ENCODE data around the gene IL17RE. TPM values are rescaled to one million over a fixed set of nuclear protein-coding genes. Genes with fewer than 3 reads are reported as not detected.

IL17RE gene
- total and polyA plus RNA-seq, 2 of the 13 experiments (the other 11 are each of a cell fraction or from before 2014, with no cell fraction given): 14.5 to 24.1 TPM

- TF ChIP-seq DMTF1 (CRISPR knock-in tag; IDR thresholded peaks at IDR 0.05) (no peak), FOXP4 (CRISPR knock-in tag; IDR thresholded peaks at IDR 0.05) (0 out of 2 replicates have a peak, but pooled peaks have one; percentile 32), MED8 (CRISPR knock-in tag; IDR thresholded peaks at IDR 0.05; ENCODE audit: insufficient replicate concordance) (no peak), RFXAP (CRISPR knock-in tag; IDR thresholded peaks at IDR 0.05; ENCODE audit: borderline replicate concordance) (no peak), GATAD1 (CRISPR knock-in tag; IDR thresholded peaks at IDR 0.05) (no peak), GMEB2 (CRISPR knock-in tag; IDR thresholded peaks at IDR 0.05; ENCODE audit: low read depth) (no peak), SMC3 (IDR thresholded peaks at IDR 0.05; ENCODE audit: low read length) (no peak), SCMH1 (CRISPR knock-in tag; IDR thresholded peaks at IDR 0.05; ENCODE audit: borderline replicate concordance) (no peak), NFYB (CRISPR knock-in tag; IDR thresholded peaks at IDR 0.05) (peak; percentile 58), NCOA1 (CRISPR knock-in tag; IDR thresholded peaks at IDR 0.05) (no peak), ZNF839 (CRISPR knock-in tag; IDR thresholded peaks at IDR 0.05; ENCODE audit: borderline replicate concordance) (no peak), CENPX (CRISPR knock-in tag; IDR thresholded peaks at IDR 0.05) (no peak), ZNF605 (CRISPR knock-in tag; IDR thresholded peaks at IDR 0.05) (peak; percentile 57; the same call in 1 of the 2 replicates), GPN1 (CRISPR knock-in tag; IDR thresholded peaks at IDR 0.05; ENCODE audit: borderline replicate concordance) (no peak), SIN3B (IDR thresholded peaks at IDR 0.05; ENCODE audit: low read length) (no peak), FOXO1 (CRISPR knock-in tag; IDR thresholded peaks at IDR 0.05) (no peak), TAF15 (IDR thresholded peaks at IDR 0.05; ENCODE audit: low read depth, low read length, poor library complexity, severe bottlenecking) (no peak), CREM (IDR thresholded peaks at IDR 0.05) (no peak), CREM (CRISPR knock-in tag; IDR thresholded peaks at IDR 0.05) (no peak), SRY (CRISPR knock-in tag; IDR thresholded peaks at IDR 0.05) (no peak), ZNF704 (CRISPR knock-in tag; IDR thresholded peaks at IDR 0.05; ENCODE audit: borderline replicate concordance) (no peak), ZNF883 (CRISPR knock-in tag; IDR thresholded peaks at IDR 0.05; ENCODE audit: not compliant biosample characterization) (no peak)
These were observed 12.1 kb downstream of the IL17RE start (continued) for GRCh38 chr3:9914559-9915253.

Data from HepG2 (cell line).